ENCODE data around the gene ROR1.

The ROR1 gene

DNA sequence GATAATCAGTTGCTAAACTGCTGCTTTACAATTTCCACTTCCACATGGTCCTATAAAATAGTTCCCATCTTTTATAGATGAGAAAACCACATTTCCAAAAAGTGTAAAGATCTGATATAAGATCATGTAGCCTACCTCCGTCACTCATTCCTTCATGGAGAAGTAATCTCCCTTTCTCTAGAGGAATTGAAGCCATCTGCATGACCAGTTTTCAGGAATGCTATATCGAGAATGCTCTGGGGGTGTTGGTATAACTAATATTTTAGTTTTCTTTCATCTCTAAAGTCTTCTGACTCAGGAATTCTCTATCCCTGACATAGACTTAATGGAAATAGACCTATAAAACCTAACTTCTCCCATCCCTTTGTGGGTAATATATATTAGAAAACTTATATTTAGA is 256.6 kb downstream of the ROR1 start:
- Mint-ChIP-seq H3K36me3 (no peaks in the 10 kb centered on the region), H3K4me1 (ENCODE audit: low read depth) (no peaks in the 10 kb centered on the region), H3K27me3 (peaks cover 2% of the 10 kb centered on the region), H3K9me3 (ENCODE audit: low read depth) (no peaks in the 10 kb centered on the region), H3K27ac (no peak overlapping the region), H3K4me3 (no peak overlapping the region)

DNA sequence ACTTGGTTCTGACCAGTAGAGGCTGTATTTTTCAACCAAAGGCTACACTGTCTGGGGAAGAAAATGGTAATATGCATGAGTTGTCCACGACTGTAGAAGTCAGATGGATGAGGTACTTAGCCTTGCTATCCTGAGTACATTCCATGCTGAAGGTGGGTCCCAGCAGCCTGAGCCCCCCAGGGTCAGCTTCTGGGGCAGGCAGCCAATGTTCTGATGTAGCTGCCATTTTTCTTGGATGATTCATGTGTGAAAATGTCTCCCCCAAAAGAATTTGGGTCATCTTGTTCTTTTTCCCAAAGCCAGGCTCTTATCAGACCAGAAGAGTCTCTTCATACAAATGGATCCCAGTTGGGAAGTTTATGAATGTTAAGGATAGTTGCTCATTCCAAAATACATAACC is 257.4 kb downstream of the ROR1 start:
- peaks cover 2% of the 10 kb centered on the region for H3K27me3 Mint-ChIP-seq
- no peaks in the 10 kb centered on the region for H3K36me3 Mint-ChIP-seq
- H3K4me3 Mint-ChIP-seq = no peak overlapping the region
- no peak overlapping the region for H3K27ac Mint-ChIP-seq
- H3K4me1 Mint-ChIP-seq (ENCODE audit: low read depth) = no peaks in the 10 kb centered on the region
- no peaks in the 10 kb centered on the region for H3K9me3 Mint-ChIP-seq (ENCODE audit: low read depth)

DNA sequence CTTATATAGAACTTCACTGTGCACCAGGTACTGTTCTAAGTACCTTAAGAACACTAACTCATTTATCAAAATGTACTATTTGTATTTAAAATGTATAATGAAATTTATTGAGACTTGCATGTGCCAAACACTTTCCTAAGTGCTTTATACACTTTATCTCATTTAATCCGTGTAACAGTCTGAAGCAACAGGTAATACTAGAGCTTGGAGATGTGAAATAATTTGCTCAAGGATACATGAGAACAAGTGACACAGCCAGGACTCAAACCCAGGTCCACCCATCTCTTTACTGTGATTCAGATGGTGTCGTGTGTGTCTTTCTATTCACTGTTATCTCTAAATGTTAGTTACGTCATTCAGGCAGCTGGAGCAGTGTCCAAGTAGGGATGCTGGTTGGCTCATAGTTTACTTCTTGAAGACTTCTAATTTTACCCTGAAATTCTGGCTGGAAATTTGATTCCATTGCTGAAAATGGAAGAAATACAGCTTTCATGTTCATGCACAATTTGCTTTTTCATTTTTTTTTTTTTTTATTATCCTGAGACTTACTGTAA is 259.9 kb downstream of the ROR1 start:
- H3K36me3 Mint-ChIP-seq = no peaks in the 10 kb centered on the region
- H3K4me1 Mint-ChIP-seq (ENCODE audit: low read depth) = no peaks in the 10 kb centered on the region
- peaks cover 2% of the 10 kb centered on the region for H3K27me3 Mint-ChIP-seq
- H3K9me3 Mint-ChIP-seq (ENCODE audit: low read depth) = no peaks in the 10 kb centered on the region
- no peak overlapping the region for H3K27ac Mint-ChIP-seq
- H3K4me3 Mint-ChIP-seq = no peak overlapping the region

DNA sequence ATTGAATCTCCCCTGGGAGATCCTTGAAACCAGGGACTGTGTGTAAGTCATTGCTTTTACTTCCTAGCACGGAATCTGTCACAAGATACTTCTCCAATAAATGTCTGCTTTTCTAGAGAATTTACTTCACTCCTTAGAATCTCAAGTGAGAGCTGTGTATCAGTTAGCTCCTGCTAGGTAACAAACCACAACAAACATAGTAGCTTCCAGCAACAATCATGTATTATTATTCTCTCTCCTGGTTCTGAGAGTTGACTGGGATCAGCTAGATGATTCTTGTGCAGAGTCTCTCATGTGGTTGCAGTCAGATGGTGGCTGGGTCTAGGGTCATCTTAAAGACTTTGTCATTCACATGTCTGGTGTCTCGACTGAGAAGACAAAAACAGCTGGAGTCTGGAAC is 262.7 kb downstream of the ROR1 start:
- Mint-ChIP-seq H3K4me3 (no peak overlapping the region), H3K9me3 (ENCODE audit: low read depth) (no peaks in the 10 kb centered on the region), H3K27ac (no peak overlapping the region), H3K36me3 (no peaks in the 10 kb centered on the region), H3K4me1 (ENCODE audit: low read depth) (no peaks in the 10 kb centered on the region), H3K27me3 (no peaks in the 10 kb centered on the region)

DNA sequence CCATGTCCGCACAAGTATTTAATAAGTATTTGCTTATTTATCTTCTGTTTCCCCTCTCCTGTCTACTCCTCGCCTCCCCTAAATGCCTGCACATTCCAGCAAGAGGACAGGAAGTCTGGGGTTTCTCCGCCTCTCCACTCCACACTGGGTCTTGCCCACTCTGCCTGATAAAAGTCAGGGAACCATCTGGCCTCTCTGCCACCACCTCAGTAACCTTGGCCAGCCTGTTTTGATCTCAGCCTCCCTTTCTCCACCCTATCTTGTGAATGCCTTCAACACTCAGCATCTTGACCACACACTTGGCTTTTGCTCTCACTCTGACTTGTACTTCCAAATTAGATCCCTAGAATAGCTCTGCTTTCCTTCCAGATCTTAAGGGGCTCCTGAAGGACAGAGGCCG is 264.3 kb downstream of the ROR1 start:
- Mint-ChIP-seq H3K9me3 (ENCODE audit: low read depth) (no peaks in the 10 kb centered on the region), H3K27ac (no peak overlapping the region), H3K4me3 (no peak overlapping the region), H3K36me3 (no peaks in the 10 kb centered on the region), H3K4me1 (ENCODE audit: low read depth) (no peaks in the 10 kb centered on the region), H3K27me3 (no peaks in the 10 kb centered on the region)

DNA sequence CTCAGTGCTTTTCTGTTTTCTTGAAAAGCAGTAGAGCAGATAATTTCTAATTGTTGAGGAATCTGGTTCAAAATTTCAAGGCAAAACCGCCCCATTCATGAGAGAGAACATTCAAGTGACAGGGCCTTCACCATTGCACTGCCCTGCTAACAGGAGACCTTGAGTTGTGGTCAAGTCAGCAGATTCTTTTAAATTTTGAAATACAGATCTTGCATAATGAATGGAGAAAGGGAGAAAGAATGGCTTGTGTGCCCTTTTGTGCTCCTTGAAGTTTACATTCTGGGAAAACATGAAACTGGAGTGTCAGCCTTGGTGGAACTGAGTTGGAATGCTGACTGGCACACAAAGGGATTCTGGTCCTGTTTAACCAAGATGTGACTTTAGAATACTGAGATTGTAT is 265.1 kb downstream of the ROR1 start:
- H3K4me3 Mint-ChIP-seq = no peak overlapping the region
- no peaks in the 10 kb centered on the region for H3K9me3 Mint-ChIP-seq (ENCODE audit: low read depth)
- no peak overlapping the region for H3K27ac Mint-ChIP-seq
- no peaks in the 10 kb centered on the region for H3K27me3 Mint-ChIP-seq
- H3K36me3 Mint-ChIP-seq = no peaks in the 10 kb centered on the region
- H3K4me1 Mint-ChIP-seq (ENCODE audit: low read depth) = no peaks in the 10 kb centered on the region

DNA sequence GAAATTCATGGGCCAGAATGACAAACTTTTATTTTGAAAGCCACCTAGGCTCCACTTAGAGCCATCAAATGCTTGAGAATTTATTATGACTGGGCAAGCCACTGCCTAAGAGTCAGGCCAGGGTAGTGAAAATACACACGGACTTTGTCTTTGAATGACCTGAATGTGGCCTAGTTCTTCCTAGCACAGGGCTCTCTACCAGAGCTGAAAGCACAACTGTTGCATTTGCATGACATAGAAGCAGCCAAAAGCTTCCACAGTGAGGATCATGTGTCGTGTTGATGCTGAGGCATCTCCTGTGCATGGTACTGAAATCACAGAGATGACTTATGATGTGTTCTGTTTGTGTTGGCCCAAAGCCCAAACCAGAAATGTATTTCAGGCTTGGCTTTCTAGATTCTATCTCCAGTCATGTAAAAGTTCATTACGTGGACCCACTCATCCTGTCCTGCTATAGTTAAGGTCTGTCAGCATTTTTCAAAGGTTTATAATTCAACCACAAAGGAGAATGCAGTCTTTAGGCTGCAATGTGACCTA is 265.6 kb downstream of the ROR1 start:
- Mint-ChIP-seq H3K9me3 (ENCODE audit: low read depth) (no peaks in the 10 kb centered on the region), H3K27ac (no peak overlapping the region), H3K4me3 (no peak overlapping the region), H3K36me3 (no peaks in the 10 kb centered on the region), H3K4me1 (ENCODE audit: low read depth) (no peaks in the 10 kb centered on the region), H3K27me3 (no peaks in the 10 kb centered on the region)

DNA sequence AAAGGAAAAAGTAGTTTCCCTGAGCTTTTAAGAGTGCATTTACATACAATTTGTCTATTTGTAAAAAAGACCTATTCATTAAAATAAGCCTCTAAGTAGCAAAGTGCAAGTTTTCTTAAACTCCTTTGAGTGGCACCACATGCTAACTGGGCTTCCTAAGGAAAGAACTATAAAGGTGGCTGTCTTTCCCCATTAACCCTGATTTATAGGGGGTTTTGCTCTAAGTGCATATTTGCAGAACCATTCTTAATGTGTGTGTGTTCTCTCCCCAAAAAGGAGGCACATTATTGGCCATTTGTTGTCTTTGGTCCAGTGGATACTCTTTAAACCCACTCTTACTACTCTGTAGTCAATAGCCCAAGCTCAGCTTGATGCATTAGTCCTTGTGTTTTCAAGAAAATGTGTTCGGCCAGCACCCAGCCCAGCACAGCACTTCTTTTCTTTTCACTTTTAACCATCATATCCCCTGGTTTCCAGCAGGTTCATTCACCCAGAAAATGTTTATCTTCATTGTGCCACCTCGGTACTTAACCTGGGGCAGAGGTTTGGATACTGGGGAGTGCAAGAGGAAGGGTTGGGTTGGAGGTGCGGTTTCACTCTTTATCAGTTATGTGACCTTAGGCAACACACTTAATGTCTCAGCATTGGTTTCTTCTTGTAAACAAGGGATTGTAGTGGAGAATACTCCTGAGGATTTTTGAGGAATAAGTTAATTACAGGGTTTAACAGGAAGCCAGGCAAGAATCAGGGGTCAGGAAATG is 267.7 kb downstream of the ROR1 start:
- H3K4me1 Mint-ChIP-seq (ENCODE audit: low read depth) = no peaks in the 10 kb centered on the region
- H3K9me3 Mint-ChIP-seq (ENCODE audit: low read depth) = no peaks in the 10 kb centered on the region
- no peak overlapping the region for H3K27ac Mint-ChIP-seq
- H3K4me3 Mint-ChIP-seq = no peak overlapping the region
- H3K36me3 Mint-ChIP-seq = no peaks in the 10 kb centered on the region
- no peaks in the 10 kb centered on the region for H3K27me3 Mint-ChIP-seq

DNA sequence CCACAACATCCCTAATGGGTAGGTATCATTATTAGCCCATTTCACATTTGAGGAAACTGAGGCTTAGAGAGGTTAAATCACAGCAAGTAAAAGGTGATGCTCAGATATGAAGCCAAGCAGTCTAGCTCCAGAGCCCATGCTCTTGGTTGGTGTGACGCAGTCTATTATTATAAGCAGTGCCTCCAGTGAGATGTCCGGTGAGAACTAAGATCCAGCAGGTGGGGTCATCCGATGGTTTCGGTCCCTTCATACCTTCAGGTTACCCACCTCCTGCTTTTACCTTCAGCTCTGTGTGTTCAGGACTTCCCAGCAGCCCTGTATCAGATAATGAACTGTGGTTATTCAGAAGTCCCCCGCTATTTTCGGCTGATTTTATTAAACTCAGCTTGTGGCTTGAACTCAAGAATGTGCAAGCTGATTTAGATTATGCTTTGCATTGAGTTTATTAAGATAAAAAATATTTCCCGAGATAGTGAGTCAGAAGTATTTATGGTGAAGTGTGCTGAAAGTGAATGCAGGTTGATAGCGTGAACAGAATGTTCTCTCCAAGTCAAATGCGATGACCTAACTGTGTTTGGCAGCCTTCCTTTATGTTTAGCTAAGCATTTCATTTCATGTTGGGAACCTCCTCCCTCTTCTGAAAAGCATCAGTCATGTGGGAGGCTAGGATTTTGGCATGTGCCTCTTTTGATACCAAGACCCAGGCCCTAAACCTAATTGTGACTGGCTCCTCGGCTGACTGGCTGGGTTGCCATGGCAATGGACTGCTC is 268.7 kb downstream of the ROR1 start:
- H3K9me3 Mint-ChIP-seq (ENCODE audit: low read depth) = no peaks in the 10 kb centered on the region
- H3K36me3 Mint-ChIP-seq = no peaks in the 10 kb centered on the region
- H3K27ac Mint-ChIP-seq = no peak overlapping the region
- no peaks in the 10 kb centered on the region for H3K27me3 Mint-ChIP-seq
- no peaks in the 10 kb centered on the region for H3K4me1 Mint-ChIP-seq (ENCODE audit: low read depth)
- H3K4me3 Mint-ChIP-seq = no peak overlapping the region

DNA sequence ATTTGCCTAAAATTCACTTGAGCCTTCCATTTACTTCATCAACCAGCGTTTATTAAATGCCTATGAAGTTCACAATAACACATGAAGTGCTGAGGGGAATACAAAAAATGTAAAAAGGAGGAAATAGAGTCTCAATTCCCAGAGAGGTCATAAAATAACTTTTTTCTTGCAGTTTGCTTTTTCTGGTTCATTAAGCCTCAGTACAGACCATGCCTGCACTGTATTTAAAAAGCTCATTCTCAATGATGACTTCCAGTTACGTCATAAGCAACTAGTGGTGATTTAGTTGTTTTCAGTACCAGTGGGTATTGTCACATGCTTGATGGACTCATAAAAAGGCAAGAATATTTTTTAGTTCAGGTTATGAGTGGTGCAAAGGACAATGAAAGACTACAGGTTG is 269.5 kb downstream of the ROR1 start:
- Mint-ChIP-seq H3K9me3 (ENCODE audit: low read depth) (no peaks in the 10 kb centered on the region), H3K4me3 (no peak overlapping the region), H3K36me3 (no peaks in the 10 kb centered on the region)

DNA sequence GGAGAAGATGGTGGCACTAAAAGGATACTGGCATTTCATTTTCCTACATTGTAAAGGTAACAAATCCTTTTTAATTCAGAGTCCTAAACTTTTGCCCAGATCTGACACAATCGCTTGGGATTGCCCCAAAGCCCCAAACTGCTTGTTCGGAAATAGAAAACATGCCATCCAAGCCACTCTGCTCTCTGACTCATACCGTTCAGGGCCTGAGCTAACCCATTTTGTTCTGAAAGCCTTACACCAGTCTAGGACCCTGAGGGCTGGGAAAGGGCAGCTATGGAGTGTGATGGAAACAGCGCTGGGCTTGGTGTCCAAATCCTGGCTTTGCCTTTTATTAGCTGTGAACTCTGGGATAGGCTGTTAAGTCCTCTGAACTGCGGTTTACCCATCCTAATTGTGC is 270.2 kb downstream of the ROR1 start:
- no peak overlapping the region for H3K27ac Mint-ChIP-seq
- H3K36me3 Mint-ChIP-seq = no peaks in the 10 kb centered on the region
- H3K4me1 Mint-ChIP-seq (ENCODE audit: low read depth) = no peaks in the 10 kb centered on the region
- no peaks in the 10 kb centered on the region for H3K9me3 Mint-ChIP-seq (ENCODE audit: low read depth)
- H3K4me3 Mint-ChIP-seq = no peak overlapping the region
- no peaks in the 10 kb centered on the region for H3K27me3 Mint-ChIP-seq

More for the DNA sequence above, 269.5 kb downstream of the ROR1 start:
- Mint-ChIP-seq H3K4me1 (ENCODE audit: low read depth) (no peaks in the 10 kb centered on the region), H3K27me3 (no peaks in the 10 kb centered on the region), H3K27ac (no peak overlapping the region)

DNA sequence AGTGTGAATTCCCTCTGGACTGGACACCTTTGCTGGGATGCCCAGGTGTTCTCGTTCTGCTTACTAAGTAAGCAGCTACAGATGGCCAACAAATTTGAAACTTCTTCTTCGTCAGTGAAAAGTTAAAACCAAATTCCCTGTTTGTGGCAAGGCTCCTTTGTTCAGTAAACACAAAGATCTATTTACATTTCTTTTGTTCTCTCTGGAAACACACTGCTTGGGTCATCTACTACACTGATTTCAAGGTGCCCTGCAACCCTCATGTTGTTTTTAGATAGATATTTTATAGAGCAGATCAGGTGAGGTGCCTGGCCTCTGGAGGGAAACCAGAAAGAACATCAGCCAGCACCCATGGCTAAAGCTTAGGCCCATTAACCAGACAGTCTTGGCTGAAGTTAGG is 272.4 kb downstream of the ROR1 start:
- Mint-ChIP-seq H3K4me1 (ENCODE audit: low read depth) (no peaks in the 10 kb centered on the region), H3K27ac (no peak overlapping the region), H3K4me3 (no peak overlapping the region), H3K27me3 (no peaks in the 10 kb centered on the region), H3K36me3 (no peaks in the 10 kb centered on the region), H3K9me3 (ENCODE audit: low read depth) (no peaks in the 10 kb centered on the region)

DNA sequence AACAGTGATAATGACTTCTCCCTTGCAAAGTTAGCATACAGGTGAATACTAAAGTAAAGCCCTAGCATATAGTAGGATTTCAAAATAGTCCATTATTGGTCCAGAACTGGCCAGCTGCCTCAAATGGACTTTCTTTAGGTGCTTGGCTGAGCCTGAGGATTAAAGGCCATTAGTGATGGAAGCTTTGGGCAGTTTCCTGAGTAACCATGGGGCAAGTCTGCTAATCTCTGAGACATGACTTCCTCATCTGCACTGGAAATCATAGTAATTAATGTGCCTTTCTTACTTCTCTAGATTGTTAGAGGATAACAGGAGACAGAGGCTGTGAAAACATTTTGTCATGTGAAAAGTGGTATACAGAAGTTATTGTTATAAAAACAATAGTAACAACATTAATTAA is 273.1 kb downstream of the ROR1 start:
- Mint-ChIP-seq H3K9me3 (ENCODE audit: low read depth) (no peaks in the 10 kb centered on the region), H3K27ac (no peak overlapping the region), H3K27me3 (no peaks in the 10 kb centered on the region), H3K4me3 (no peak overlapping the region), H3K36me3 (no peaks in the 10 kb centered on the region), H3K4me1 (ENCODE audit: low read depth) (no peaks in the 10 kb centered on the region)

DNA sequence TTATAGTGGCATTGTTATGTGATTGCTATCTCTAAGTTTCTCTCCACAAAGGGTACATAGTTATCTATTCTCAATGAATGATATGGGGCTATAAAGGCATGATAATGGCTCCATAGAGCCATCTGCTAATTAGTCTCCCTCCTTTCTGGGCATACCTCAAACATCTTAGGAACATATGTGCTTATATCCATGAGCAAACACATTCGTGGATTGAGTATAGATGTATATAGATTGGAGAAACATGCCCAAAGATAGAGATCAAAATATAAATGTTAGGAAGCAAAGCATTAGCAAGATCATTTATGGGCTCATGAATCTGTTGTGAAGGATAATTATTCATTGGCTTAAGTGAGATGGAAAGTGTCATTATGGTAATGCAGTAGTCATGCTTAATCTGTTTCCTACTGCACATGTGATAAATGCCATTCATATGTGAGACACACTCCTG is 273.8 kb downstream of the ROR1 start:
- H3K9me3 Mint-ChIP-seq (ENCODE audit: low read depth) = no peaks in the 10 kb centered on the region

DNA sequence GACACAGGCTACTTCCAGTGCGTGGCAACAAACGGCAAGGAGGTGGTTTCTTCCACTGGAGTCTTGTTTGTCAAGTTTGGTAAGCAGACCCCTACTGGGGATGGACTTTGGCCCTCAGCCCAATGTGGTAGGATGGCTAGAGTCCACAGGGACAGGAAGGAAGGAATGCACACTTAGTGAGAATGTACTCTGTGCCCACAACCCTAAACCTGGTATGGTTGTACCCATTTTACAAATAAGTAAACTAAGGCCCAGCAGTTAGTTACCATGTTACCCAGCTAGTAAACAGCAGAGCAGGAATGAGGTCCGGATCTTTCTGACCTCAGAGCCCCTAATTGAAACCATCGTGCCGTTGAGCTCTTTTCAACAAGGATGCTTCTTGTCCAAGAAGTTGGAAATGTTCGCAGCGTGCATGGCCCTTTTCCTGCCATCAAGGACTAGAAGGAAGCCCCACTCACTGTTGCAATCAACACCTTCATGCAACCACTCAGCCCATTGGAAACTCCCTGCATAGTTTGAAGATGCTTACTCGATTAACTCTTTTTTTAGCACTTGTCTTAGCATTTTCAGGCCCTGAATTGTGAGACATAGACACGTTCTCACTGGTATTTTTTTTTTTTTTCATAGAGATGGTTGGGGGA is 276.2 kb downstream of the ROR1 start:
- H3K27ac Mint-ChIP-seq = no peak overlapping the region
- H3K4me1 Mint-ChIP-seq (ENCODE audit: low read depth) = no peaks in the 10 kb centered on the region
- no peak overlapping the region for H3K4me3 Mint-ChIP-seq
- H3K27me3 Mint-ChIP-seq = no peaks in the 10 kb centered on the region
- no peaks in the 10 kb centered on the region for H3K9me3 Mint-ChIP-seq (ENCODE audit: low read depth)
- no peaks in the 10 kb centered on the region for H3K36me3 Mint-ChIP-seq

More for the DNA sequence above, 273.8 kb downstream of the ROR1 start:
- Mint-ChIP-seq H3K4me3 (no peak overlapping the region), H3K4me1 (ENCODE audit: low read depth) (no peaks in the 10 kb centered on the region), H3K27me3 (no peaks in the 10 kb centered on the region), H3K36me3 (no peaks in the 10 kb centered on the region), H3K27ac (no peak overlapping the region)
